Measurements from ENCODE around the gene FBXO44.

- TF ChIP-seq POLR2A (IDR thresholded peaks at IDR 0.05; ENCODE audit: low read length) (no peak), GATA1 (IDR thresholded peaks at IDR 0.05; ENCODE audit: low read depth, low read length) (no peak)
These were observed 9.8 kb downstream of the FBXO44 start for GRCh38 chr1:11664336-11665065.
